ENCODE data around the gene CACNA1C.

CACNA1C gene

DNA sequence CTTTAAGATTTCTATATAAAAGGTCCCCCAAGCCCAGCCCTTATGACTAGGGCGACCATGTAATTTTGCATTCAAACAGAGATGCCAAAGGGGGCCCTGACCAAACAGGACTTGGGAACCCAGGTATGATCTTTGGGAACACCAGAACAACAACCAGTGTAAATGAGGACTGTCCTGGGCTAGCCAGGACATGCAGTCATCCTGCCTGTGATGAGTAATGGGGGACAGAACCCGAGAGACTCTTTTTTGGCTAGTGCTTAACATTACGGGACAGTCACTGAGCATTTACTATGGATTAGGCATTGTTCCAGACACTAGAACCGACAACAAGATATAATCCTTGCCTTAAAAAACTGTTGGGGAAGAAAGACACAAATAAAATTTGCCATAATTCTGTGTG, 337.3 kb downstream of the CACNA1C start:
- FAIRE-seq = no peak

DNA sequence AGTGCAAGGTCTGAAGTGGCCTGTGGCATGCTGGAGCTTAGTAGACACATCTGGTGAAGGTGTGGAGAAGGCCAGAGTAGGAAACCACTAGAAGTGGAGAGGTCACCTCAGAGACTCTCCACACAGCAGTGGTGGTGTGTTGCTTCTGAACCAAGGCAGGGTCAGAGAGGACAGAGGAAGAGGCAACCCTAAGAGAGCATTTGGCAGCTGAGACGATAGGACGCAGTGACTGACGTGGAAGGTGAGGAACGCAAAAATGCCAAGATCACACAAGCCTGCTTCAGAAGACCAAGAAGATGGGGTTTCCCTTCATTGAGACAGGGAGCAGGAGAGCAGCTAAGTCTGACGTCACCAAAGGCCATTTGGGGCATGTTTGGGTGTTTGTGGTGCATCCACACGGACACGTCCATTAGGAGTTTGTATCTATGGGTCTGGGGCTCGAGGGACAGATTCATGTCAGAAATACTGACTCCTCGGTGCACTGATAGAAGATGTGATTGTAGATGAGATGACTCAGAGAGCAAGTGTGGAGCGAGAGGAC, 338.1 kb downstream of the CACNA1C start:
- FAIRE-seq (no peak), DNase-seq (ENCODE audit: insufficient read length, low spot score) (no peak)
- TF ChIP-seq POLR2A (IDR thresholded peaks at IDR 0.05; ENCODE audit: low read depth, low read length) (no peak), POLR2AphosphoS5 (IDR thresholded peaks at IDR 0.05; ENCODE audit: low read depth, low read length) (no peak), SPI1 (IDR thresholded peaks at IDR 0.05; ENCODE audit: low read depth, low read length) (no peak), PAX5 (IDR thresholded peaks at IDR 0.05; ENCODE audit: insufficient read depth, low read length, severe bottlenecking) (no peak), POU2F2 (IDR thresholded peaks at IDR 0.05; ENCODE audit: low read depth, low read length) (no peak), TAF1 (IDR thresholded peaks at IDR 0.05; ENCODE audit: low read depth, low read length) (no peak)

More for the DNA sequence above, 337.3 kb downstream of the CACNA1C start:
- no peak for DNase-seq (ENCODE audit: insufficient read length, low spot score)
- no peak for TF ChIP-seq TAF1 (IDR thresholded peaks at IDR 0.05; ENCODE audit: low read depth, low read length)
- TF ChIP-seq POLR2A (IDR thresholded peaks at IDR 0.05; ENCODE audit: low read depth, low read length) = no peak
- no peak for TF ChIP-seq POU2F2 (IDR thresholded peaks at IDR 0.05; ENCODE audit: low read depth, low read length)
- no peak for TF ChIP-seq SPI1 (IDR thresholded peaks at IDR 0.05; ENCODE audit: low read depth, low read length)
- TF ChIP-seq POLR2AphosphoS5 (IDR thresholded peaks at IDR 0.05; ENCODE audit: low read depth, low read length) = no peak
- no peak for TF ChIP-seq PAX5 (IDR thresholded peaks at IDR 0.05; ENCODE audit: insufficient read depth, low read length, severe bottlenecking)

DNA sequence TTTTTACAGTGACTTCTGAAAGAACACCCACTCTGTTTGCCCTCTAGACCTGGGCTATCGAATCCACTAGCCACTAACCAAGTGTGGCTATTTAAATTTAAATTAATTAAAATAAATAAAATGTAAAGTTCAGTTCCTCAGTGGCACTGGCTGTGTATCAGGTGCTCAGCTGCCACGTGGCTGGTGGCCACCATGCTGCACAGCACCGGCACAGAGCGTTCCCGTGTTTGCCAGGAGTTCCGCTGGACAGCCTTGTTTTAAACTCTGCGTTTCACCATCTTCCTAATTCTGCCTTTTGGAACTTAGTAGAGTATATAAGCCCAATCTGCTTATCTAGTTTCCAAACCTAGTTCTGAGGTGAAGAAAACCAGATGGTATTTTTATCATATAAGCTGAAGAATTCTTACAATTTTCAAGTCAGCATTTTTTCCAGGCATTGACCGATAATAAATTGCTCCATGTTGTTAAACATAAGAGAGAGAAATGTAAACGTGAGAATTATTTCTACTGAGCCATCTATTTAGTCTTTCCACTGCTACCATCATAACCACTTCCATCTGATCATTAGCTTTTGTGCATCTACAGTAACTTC, 339.0 kb downstream of the CACNA1C start:
- TF ChIP-seq PAX5 (IDR thresholded peaks at IDR 0.05; ENCODE audit: insufficient read depth, low read length, severe bottlenecking) (no peak), TAF1 (IDR thresholded peaks at IDR 0.05; ENCODE audit: low read depth, low read length) (no peak), POLR2AphosphoS5 (IDR thresholded peaks at IDR 0.05; ENCODE audit: low read depth, low read length) (no peak), POLR2A (IDR thresholded peaks at IDR 0.05; ENCODE audit: low read depth, low read length) (no peak), SPI1 (IDR thresholded peaks at IDR 0.05; ENCODE audit: low read depth, low read length) (no peak), POU2F2 (IDR thresholded peaks at IDR 0.05; ENCODE audit: low read depth, low read length) (no peak)
- FAIRE-seq (no peak), DNase-seq (ENCODE audit: insufficient read length, low spot score) (no peak)

DNA sequence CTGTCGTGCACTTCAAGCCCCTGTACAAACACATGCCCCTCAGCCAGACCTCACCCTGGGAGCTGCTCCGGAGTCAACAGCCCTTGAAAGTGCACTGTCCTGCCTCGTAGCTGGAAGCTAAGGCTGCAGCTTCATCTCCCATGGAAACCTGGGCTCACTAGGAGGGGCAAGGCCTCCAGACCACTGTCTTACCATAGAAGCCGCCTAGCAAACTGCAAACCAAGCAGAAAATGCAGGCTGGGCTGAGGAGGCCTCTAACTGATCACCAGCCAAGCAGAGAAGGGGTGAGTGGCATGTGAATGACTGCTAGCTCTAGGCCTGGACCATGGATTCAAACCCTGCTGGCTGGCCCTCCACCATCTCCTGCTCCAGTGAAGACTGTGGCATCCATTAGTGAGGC, 340.2 kb downstream of the CACNA1C start:
- DNase-seq (ENCODE audit: insufficient read length, low spot score) = no peak
- FAIRE-seq = no peak
- TF ChIP-seq POLR2A (IDR thresholded peaks at IDR 0.05; ENCODE audit: low read depth, low read length) = no peak
- no peak for TF ChIP-seq PAX5 (IDR thresholded peaks at IDR 0.05; ENCODE audit: insufficient read depth, low read length, severe bottlenecking)
- TF ChIP-seq POLR2AphosphoS5 (IDR thresholded peaks at IDR 0.05; ENCODE audit: low read depth, low read length) = no peak
- TF ChIP-seq SPI1 (IDR thresholded peaks at IDR 0.05; ENCODE audit: low read depth, low read length) = no peak
- TF ChIP-seq TAF1 (IDR thresholded peaks at IDR 0.05; ENCODE audit: low read depth, low read length) = no peak
- TF ChIP-seq POU2F2 (IDR thresholded peaks at IDR 0.05; ENCODE audit: low read depth, low read length) = no peak

DNA sequence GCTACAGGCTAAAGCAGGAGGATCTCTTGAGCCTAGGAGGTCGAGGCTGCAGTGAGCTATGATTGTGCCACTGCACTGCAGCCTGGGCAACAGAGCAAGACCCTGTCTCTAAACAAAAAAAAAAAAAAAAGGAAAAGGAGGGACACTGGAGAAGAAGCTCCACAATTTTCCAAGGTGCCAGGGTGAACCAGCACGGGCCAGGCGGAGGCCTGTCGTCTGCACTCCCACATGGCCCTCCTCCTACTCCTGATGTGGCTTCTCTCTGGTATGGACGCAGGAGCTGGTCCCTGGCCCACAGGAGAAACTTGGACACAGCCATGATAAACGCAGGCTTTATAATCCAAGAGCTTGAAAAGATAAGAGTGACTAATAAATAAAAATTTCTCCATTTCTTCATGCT, 341.2 kb downstream of the CACNA1C start:
- FAIRE-seq = no peak

DNA sequence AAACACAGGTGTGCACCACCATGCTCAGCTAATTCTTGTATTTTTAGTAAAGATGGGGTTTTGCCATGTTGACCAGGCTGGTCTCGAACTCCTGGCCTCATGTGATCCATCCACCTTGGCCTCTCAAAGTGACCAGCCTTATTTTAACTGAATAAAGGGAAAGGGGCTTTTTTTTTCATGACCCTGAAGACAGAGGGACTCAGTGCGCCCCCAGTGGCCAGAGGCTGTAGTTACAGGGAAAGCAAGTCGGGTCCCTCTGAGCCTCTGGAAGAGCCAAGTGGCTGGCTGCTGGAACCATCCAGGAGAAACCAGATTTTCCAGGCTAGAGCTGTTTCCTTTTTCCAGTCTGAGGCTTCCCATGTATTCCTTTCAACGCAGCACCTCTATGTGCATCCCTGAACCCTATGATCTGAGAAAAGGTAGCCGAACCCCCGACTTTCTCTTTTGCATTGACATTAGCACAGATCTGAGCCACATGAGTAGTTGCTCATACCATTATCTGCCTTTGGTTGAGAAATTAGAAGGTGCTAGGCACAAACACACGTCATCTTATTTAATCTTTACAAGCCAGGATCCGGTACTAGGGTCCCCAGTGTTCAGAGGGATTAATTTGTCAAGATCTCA, 342.7 kb downstream of the CACNA1C start:
- FAIRE-seq = no peak
- no peak for TF ChIP-seq POU2F2 (IDR thresholded peaks at IDR 0.05; ENCODE audit: low read depth, low read length)
- TF ChIP-seq POLR2AphosphoS5 (IDR thresholded peaks at IDR 0.05; ENCODE audit: low read depth, low read length) = no peak
- TF ChIP-seq POLR2A (IDR thresholded peaks at IDR 0.05; ENCODE audit: low read depth, low read length) = no peak
- TF ChIP-seq SPI1 (IDR thresholded peaks at IDR 0.05; ENCODE audit: low read depth, low read length) = no peak
- TF ChIP-seq TAF1 (IDR thresholded peaks at IDR 0.05; ENCODE audit: low read depth, low read length) = no peak
- no peak for TF ChIP-seq PAX5 (IDR thresholded peaks at IDR 0.05; ENCODE audit: insufficient read depth, low read length, severe bottlenecking)
- peak; percentile 41 for DNase-seq (ENCODE audit: insufficient read length, low spot score)

More for the DNA sequence above, 341.2 kb downstream of the CACNA1C start:
- DNase-seq (ENCODE audit: insufficient read length, low spot score) = no peak
- TF ChIP-seq SPI1 (IDR thresholded peaks at IDR 0.05; ENCODE audit: low read depth, low read length) (no peak), POLR2A (IDR thresholded peaks at IDR 0.05; ENCODE audit: low read depth, low read length) (no peak)

DNA sequence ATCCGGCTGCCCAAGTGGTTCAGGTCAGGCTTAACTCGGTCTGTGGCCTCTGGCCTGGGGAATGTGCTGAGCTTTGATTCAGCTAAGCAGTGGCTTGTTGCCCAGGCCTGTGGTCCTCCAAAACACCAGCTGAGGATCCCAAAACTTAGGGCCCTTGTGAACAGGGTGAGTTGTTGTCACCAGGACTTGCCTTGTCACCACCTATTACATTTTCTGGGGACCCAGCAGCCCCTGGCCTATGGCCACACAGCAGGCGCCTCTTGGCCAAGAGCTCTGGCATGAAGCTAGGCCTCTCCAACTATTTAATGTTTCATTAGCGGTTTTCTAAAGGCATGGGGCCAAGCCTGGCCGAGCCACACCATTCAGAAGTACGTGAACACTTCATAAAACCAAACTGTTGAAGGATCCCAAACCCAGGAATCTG, 343.7 kb downstream of the CACNA1C start:
- DNase-seq (ENCODE audit: insufficient read length, low spot score) = no peak
- TF ChIP-seq POU2F2 (IDR thresholded peaks at IDR 0.05; ENCODE audit: low read depth, low read length) (no peak), POLR2AphosphoS5 (IDR thresholded peaks at IDR 0.05; ENCODE audit: low read depth, low read length) (no peak), PAX5 (IDR thresholded peaks at IDR 0.05; ENCODE audit: insufficient read depth, low read length, severe bottlenecking) (no peak), POLR2A (IDR thresholded peaks at IDR 0.05; ENCODE audit: low read depth, low read length) (no peak), SPI1 (IDR thresholded peaks at IDR 0.05; ENCODE audit: low read depth, low read length) (no peak), TAF1 (IDR thresholded peaks at IDR 0.05; ENCODE audit: low read depth, low read length) (no peak)

DNA sequence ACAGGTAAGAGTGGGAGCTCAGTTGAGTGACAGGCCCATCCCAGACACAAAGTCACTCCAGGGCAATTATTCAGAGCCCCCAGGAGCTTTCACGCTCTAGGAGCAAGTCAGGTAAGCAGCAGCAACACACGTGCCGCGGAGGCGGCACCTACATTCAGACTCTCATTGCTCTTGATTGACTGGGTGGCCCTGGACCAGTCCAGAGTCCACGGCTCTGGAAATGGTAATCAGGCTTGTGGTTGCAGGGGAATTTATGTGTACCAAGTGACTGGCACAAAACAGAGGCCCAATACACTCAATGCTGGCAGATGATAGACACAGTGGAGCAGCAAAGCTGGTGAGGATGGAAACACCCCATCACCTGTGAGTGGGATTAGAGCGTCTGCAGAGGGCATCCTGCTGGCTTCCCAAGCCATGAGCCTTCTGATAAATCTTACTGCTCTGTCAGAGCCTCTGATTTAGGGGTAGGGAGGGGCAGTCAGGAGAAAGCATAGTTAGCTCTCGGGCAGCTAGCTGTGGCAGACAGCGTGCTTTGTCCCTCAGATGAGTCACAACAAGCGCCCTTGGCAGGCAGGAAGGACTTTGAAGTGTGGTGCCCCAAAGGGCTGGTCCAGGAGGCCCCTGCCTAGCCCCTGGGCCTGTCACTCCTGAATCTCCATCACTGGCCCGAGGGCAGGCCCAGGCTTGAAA, 344.7 kb downstream of the CACNA1C start:
- no peak for TF ChIP-seq POLR2AphosphoS5 (IDR thresholded peaks at IDR 0.05; ENCODE audit: low read depth, low read length)
- no peak for TF ChIP-seq PAX5 (IDR thresholded peaks at IDR 0.05; ENCODE audit: insufficient read depth, low read length, severe bottlenecking)
- TF ChIP-seq TAF1 (IDR thresholded peaks at IDR 0.05; ENCODE audit: low read depth, low read length) = no peak
- no peak for TF ChIP-seq POLR2A (IDR thresholded peaks at IDR 0.05; ENCODE audit: low read depth, low read length)
- no peak for TF ChIP-seq POU2F2 (IDR thresholded peaks at IDR 0.05; ENCODE audit: low read depth, low read length)
- TF ChIP-seq SPI1 (IDR thresholded peaks at IDR 0.05; ENCODE audit: low read depth, low read length) = no peak
- no peak for DNase-seq (ENCODE audit: insufficient read length, low spot score)
- FAIRE-seq = no peak

More for the DNA sequence above, 343.7 kb downstream of the CACNA1C start:
- no peak for FAIRE-seq

DNA sequence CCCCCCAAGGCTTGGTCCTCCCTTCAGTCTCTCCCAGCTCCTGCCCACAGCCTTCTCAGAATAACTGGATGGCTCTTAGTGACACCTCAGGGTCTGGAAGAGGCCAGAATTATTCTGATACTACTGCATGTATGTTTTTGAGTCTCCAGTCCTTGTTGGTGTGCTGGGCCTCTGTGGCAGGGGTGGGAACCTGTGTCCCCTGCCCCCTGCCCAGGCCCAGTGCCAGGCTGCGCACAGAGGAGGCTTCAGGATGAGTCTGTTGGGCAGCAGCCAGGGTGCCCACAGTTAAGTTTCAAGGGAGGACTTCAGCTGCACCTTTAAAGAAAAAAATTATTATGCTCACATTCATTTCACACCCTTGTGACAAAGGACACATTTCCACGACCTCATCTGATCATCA, 348.3 kb downstream of the CACNA1C start:
- no peak for TF ChIP-seq SPI1 (IDR thresholded peaks at IDR 0.05; ENCODE audit: low read depth, low read length)
- TF ChIP-seq PAX5 (IDR thresholded peaks at IDR 0.05; ENCODE audit: insufficient read depth, low read length, severe bottlenecking) = no peak
- no peak for TF ChIP-seq POLR2AphosphoS5 (IDR thresholded peaks at IDR 0.05; ENCODE audit: low read depth, low read length)
- no peak for TF ChIP-seq POU2F2 (IDR thresholded peaks at IDR 0.05; ENCODE audit: low read depth, low read length)
- TF ChIP-seq TAF1 (IDR thresholded peaks at IDR 0.05; ENCODE audit: low read depth, low read length) = no peak
- no peak for TF ChIP-seq POLR2A (IDR thresholded peaks at IDR 0.05; ENCODE audit: low read depth, low read length)
- FAIRE-seq (no peak), DNase-seq (ENCODE audit: insufficient read length, low spot score) (no peak)

Data from GM12891 (cell line).